Mononuclear cell (primary cell): ENCODE data around the gene KLF2. TPM values are rescaled to one million over a fixed set of nuclear protein-coding genes. Genes with fewer than 3 reads are reported as not detected.
"Not testable (repeated sequence)": the region's sequence is repeated elsewhere in the genome, so short reads cannot be mapped to it uniquely, and the experiment has no call there.

Experiments
- H3K27me3 ChIP-seq: 2 replicates; pipeline ENCODE4 v1.6.0; 2011; ENCODE audit warnings: low read length, control low read depth; ENCODE audit not compliant: insufficient read depth
- H3K4me1 ChIP-seq: 2 replicates; pipeline ENCODE4 v1.5.1; 2011; ENCODE audit warnings: mild to moderate bottlenecking, low read length, control low read depth; ENCODE audit not compliant: insufficient read depth
- H3K4me3 ChIP-seq: 2 replicates; pipeline ENCODE4 v1.5.1; 2011; ENCODE audit warnings: mild to moderate bottlenecking, low read length, moderate library complexity
- H3K9me3 ChIP-seq: 2 replicates; pipeline ENCODE4 v1.5.1; 2011; ENCODE audit warnings: low read depth, mild to moderate bottlenecking, control low read depth, low read length
- total RNA-seq: library from RNA; depleted of rRNA; stranded (reverse); fragments of >200 nt; gene quantifications from one replicate; pipeline ENCODE4 v1.2.3, GENCODE V29; 2012

The KLF2 gene
- 184 TPM for total RNA-seq

DNA sequence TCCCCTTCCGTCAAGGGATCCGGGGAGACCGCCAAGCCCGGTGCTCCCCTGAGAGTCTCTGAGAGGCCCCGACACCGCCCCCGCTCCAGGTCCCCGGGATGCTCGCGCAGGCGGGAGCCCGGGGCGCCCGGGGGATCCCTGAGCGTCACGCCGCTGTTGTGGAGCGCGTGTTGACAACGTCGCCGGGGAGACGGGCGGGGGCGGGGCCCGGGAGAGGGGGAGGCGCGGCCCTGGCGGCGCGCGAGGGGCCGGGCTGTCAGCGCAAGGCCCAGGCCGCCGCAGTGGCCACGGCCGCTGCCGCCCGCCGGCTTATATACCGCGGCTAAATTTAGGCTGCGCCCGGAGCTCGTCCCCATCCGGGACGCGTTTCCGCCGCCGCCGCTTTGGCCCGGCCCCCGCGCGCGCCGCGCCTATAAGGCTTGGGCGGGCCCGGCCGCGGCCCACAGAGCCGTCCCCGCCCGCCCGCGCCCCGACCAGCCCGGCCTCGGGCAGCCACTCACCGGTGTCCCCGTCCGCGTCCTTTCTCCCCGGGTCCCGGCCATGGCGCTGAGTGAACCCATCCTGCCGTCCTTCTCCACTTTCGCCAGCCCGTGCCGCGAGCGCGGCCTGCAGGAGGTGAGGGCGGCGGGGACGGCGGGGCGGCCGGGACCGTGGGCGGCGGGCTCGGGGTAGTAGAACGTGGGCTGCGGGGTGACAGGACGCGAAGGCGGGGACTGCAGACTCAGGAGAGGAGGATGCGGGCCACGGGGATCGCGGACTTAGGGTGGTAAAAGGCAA is at the start of gene KLF2:
Gene KLF2 (plus strand): TSS at position 443 of the 777 bp plus-strand sequence. CDS start 98 bp downstream, at position 541.
- no peaks in the 10 kb centered on the region for H3K27me3 ChIP-seq
- H3K9me3 ChIP-seq: no peaks in the 10 kb centered on the region
- peak within 1 kb of the TSS; percentile 91 for H3K4me3 ChIP-seq
- peaks cover 44% of the 10 kb centered on the region for H3K4me1 ChIP-seq

DNA sequence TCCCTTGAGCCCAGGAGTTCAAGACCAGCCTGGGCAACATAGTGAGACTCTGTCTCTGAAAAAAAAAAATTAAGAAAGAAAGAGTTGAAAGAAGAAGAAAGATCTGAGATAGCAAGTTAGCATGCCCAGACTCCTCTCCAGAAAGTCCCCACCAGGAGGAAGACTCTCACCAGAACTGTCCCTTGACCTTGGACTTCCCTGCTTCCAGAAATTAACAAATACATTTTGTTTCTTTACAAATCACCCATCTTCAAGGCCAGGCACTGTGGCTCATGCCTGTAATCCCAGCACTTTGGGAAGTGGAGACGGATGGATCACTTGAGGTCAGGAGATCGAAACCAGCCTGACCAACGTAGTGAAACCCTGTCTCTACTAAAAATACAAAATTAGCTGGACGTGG is 44.3 kb upstream of the KLF2 start:
- no peaks in the 10 kb centered on the region for H3K27me3 ChIP-seq
- no peak overlapping the region for H3K4me3 ChIP-seq
- H3K9me3 ChIP-seq: no peaks in the 10 kb centered on the region
- H3K4me1 ChIP-seq: peaks cover 50% of the 10 kb centered on the region

DNA sequence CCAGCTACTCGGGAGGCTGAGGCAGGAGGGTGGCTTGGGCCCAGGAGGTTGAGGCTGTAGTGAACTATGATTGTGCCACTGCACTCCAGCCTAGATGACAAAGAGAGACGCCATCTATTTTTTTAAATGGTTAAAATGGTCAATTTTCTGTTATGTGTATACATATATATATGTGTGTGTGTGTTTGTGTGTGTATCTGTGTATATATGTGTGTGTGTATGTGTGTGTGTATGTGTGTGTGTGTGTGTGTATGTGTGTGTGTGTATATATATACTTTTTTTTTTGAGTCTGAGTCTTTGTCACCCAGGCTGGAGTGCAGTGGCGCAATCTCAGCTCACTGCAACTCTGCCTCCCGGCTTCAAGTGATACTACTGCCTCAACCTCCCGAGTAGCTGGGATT is 42.9 kb upstream of the KLF2 start:
- Histone ChIP-seq H3K4me1 (peaks cover 65% of the 10 kb centered on the region), H3K9me3 (no peaks in the 10 kb centered on the region), H3K27me3 (no peaks in the 10 kb centered on the region), H3K4me3 (no peak overlapping the region)

GRCh38 chr19:16283210-16284061 is 41.2 kb upstream of the KLF2 start:
- no peaks in the 10 kb centered on the region for H3K9me3 ChIP-seq
- no peak overlapping the region for H3K4me3 ChIP-seq
- peaks cover 71% of the 10 kb centered on the region for H3K4me1 ChIP-seq
- no peaks in the 10 kb centered on the region for H3K27me3 ChIP-seq

DNA sequence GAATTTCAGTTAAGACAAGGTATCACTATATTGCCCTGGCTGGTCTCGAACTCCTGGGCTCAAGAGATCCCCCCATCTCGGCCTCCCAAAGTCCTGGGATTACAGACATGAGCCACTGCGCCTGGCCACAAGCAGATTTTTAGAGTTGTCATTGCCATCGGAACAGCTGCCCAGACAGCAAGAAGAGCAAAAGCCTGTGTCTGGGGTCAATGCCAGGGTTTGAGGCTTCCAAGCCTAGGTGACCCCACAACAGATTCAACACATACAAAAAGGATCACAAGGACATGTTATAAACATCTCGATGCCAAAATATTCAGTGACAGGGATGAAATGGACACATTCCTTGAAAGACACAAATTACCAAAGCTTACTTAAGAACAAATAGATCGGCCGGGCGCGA is 40.1 kb upstream of the KLF2 start:
- Histone ChIP-seq H3K9me3 (no peaks in the 10 kb centered on the region), H3K4me3 (no peak overlapping the region), H3K27me3 (no peaks in the 10 kb centered on the region), H3K4me1 (peaks cover 67% of the 10 kb centered on the region)

- H3K27me3 ChIP-seq, H3K9me3 ChIP-seq, H3K4me3 ChIP-seq: not testable (repeated sequence)
- H3K4me1 ChIP-seq: peaks cover 63% of the 10 kb centered on the region
Measured at GRCh38 chr19:16285079-16285478, 39.5 kb upstream of the KLF2 start.

DNA sequence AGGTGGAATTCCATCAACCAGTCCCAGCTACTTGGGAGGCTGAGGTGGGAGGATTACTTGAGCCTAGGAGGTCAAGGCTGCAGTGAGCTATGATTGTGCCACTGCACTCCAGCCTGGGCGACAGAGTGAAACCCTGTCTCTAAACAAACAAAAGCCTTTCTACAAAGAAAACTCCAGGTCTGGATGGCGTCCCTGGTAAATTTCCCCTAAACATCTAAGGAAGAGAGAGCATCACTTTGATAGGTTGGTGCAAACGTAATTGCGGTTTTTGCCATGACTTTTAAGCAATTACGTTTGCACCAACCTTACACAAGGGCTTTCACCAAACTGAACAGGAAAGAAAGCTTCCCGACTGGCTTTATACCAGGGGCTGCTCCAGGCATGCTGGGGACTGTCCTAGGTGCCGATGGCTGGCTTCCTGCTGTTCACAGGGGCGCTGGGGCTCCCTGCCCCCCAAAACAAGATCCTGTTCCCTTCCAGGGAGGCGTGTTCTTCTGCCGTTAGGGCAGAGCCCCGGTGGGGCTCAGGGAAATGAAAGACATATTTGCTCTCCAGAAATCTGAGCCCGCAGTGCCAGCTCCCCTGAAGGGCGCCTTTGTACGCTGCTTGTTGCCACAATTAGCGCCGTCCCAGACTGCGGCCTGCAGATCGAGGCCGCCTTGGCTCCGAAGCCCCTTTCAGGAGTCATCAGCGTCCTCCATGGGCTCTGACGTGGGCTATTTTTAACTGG is 38.7 kb upstream of the KLF2 start:
- no peak overlapping the region for H3K4me3 ChIP-seq
- H3K4me1 ChIP-seq: peaks cover 60% of the 10 kb centered on the region
- H3K9me3 ChIP-seq: no peaks in the 10 kb centered on the region
- H3K27me3 ChIP-seq: no peaks in the 10 kb centered on the region

GRCh38 chr19:16288544-16288943 is 36.1 kb upstream of the KLF2 start:
- Histone ChIP-seq H3K27me3 (no peaks in the 10 kb centered on the region), H3K9me3 (no peaks in the 10 kb centered on the region), H3K4me1 (peaks cover 44% of the 10 kb centered on the region), H3K4me3 (no peak overlapping the region)

- no peaks in the 10 kb centered on the region for H3K9me3 ChIP-seq
- H3K27me3 ChIP-seq: no peaks in the 10 kb centered on the region
- H3K4me3 ChIP-seq: no peak overlapping the region
- peaks cover 34% of the 10 kb centered on the region for H3K4me1 ChIP-seq
Measured at GRCh38 chr19:16289594-16289993, 35.0 kb upstream of the KLF2 start.

- H3K4me1 ChIP-seq: peaks cover 23% of the 10 kb centered on the region
- no peaks in the 10 kb centered on the region for H3K27me3 ChIP-seq
- no peak overlapping the region for H3K4me3 ChIP-seq
- no peaks in the 10 kb centered on the region for H3K9me3 ChIP-seq
Measured at GRCh38 chr19:16290692-16291091, 33.9 kb upstream of the KLF2 start.

DNA sequence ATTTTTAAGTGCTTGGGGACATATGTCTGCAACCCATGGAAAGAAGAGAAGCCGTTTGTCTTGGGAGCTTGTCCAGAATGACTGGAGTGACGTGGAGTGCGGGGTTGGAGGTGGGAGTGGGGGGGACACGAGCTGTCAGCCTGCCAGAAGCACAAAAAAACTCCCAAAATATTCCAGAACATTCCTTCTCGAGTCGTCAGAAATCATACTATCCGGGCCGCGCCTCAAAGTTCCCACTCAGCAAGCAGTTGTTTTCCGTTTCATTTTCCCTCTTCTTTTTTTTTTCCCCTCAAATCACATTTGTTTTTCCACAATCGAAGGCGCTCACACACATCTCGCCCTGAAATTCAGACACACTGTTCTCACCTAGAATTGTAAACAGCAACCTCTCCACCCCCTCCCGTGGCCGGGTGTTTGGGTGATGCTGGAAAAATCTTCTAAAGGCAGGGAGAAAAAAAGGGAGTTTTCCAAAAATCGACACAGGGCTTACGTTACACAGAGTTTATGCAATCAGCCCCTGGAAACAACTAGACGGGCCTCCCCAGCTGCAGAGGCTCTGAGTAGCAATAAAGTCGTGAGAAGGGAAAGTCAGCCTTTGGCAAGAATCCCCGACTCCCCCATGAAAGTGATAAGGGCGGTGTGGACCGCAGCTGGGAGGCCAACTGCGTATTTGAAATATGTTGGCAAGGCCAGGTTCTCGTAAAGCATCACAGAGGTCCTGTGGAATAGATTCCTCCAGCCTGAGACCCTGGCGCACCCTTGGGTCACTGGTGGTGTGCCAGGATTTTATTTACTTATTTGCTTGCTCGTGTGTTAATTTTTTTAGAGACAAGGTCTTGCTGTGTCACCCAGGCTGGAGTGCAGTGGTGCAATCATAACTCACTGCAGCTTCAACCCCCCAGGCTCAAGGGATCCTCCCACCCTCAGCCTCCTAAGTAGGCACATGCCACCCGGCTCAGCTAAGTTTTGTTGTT is 31.2 kb upstream of the KLF2 start:
- no peaks in the 10 kb centered on the region for H3K9me3 ChIP-seq
- H3K27me3 ChIP-seq: no peaks in the 10 kb centered on the region
- H3K4me3 ChIP-seq: no peak overlapping the region
- H3K4me1 ChIP-seq: peaks cover 6% of the 10 kb centered on the region

- H3K4me1 ChIP-seq: no peaks in the 10 kb centered on the region
- no peaks in the 10 kb centered on the region for H3K27me3 ChIP-seq
- no peaks in the 10 kb centered on the region for H3K9me3 ChIP-seq
- no peak overlapping the region for H3K4me3 ChIP-seq
Measured at GRCh38 chr19:16295057-16295456, 29.6 kb upstream of the KLF2 start.

DNA sequence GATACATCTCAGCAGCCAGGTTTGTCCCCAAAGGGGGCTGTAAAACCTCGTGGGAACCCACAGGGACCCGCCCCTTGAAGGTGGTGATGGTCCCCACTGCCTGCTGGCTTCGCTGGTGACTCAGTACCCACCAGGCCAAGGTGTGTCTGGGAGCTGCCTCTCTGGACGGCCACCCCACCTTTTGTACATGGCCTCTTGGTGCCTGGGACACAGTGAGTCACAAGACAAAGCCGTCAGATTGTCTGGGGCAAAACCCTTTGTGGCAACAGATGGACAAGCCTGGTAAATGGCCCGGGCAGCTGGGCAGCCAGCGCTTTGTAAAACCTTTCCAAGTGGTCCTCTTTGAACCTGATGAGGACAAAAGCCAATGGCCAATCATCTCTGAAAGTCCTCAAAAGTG is 27.9 kb upstream of the KLF2 start:
- Histone ChIP-seq H3K27me3 (no peaks in the 10 kb centered on the region), H3K9me3 (no peaks in the 10 kb centered on the region), H3K4me1 (no peaks in the 10 kb centered on the region), H3K4me3 (no peak overlapping the region)

- Histone ChIP-seq H3K4me1 (no peaks in the 10 kb centered on the region), H3K9me3 (no peaks in the 10 kb centered on the region), H3K4me3 (no peak overlapping the region), H3K27me3 (no peaks in the 10 kb centered on the region)
Measured at GRCh38 chr19:16297575-16298178, 26.9 kb upstream of the KLF2 start.
